ENCODE measurements around the gene NAA80.

GRCh38 chr3:50260027-50260941 is 38.9 kb downstream of the NAA80 start:
- TF ChIP-seq EZH2 (IDR thresholded peaks at IDR 0.05) (no peak), FOXP2 (optimal IDR thresholded peaks at IDR 0.05; ENCODE audit: control extremely low read depth, extremely low read length, insufficient read depth) (no peak), POLR2AphosphoS5 (IDR thresholded peaks at IDR 0.05; ENCODE audit: borderline replicate concordance, low read depth, low read length) (no peak; the same call in 1 of the 2 replicates)

Data from SK-N-MC (cell line).